H1 (cell line): Measurements from ENCODE around the gene MFNG. TPM values are rescaled to one million over a fixed set of nuclear protein-coding genes. Genes with fewer than 3 reads are reported as not detected.

Experiments used
- CTCF ChIA-PET: fragments of 300-600 bp; sonication (Branson Sonifier 250); formaldehyde crosslinking; loops from one replicate; lab custom pipeline; 2021; ENCODE audit not compliant: partially characterized antibody; lab: Charles Lee
- POLR2A ChIA-PET: fragments of 300-600 bp; sonication (Branson Sonifier 250); formaldehyde crosslinking; loops from one replicate; lab custom pipeline; 2021; ENCODE audit warnings: inconsistent platforms; ENCODE audit not compliant: partially characterized antibody; lab: Charles Lee
- DNase-seq, 2 experiments: peaks; one replicate each; pipeline versions ENCODE4 v3.0.0 to v3.0.0-alpha.2; 2010 to 2022; ENCODE audit warnings: low spot score in 2 of 2, low read depth in 1 of 2, mixed read lengths in 1 of 2
- FAIRE-seq: peaks from 2 replicates; lab custom pipeline; 2011; peaks lifted over from hg19 to GRCh38; lab: Jason Lieb, UNC
- H2AFZ ChIP-seq: 2 replicates; pipeline ENCODE4 v1.8.1; 2012; ENCODE audit warnings: low read length, inconsistent platforms
- H2AK5ac ChIP-seq: 2 replicates; pipeline ENCODE4 v1.6.1; 2013; ENCODE audit warnings: low read depth, low read length
- H2BK120ac ChIP-seq: replicated peaks from 2 replicates; pipeline ENCODE3; 2013; ENCODE audit warnings: low read depth, low read length, inconsistent platforms
- H2BK12ac ChIP-seq: 2 replicates; pipeline ENCODE4 v1.6.1; 2013; ENCODE audit warnings: low read depth, low read length
- H2BK15ac ChIP-seq: 2 replicates; pipeline ENCODE4 v1.6.1; 2013; ENCODE audit warnings: low read length
- H2BK20ac ChIP-seq: 2 replicates; pipeline ENCODE4 v1.6.1; 2013; ENCODE audit warnings: low read length
- H2BK5ac ChIP-seq: 2 replicates; pipeline ENCODE4 v1.6.1; 2013; ENCODE audit warnings: low read depth, low read length
- H3K14ac ChIP-seq: 2 replicates; pipeline ENCODE4 v1.6.1; 2013; ENCODE audit warnings: inconsistent platforms; ENCODE audit not compliant: insufficient read length
- H3K18ac ChIP-seq: 2 replicates; pipeline ENCODE4 v1.6.1; 2013; ENCODE audit warnings: low read length; ENCODE audit errors: extremely low read depth
- H3K23ac ChIP-seq: 2 replicates; pipeline ENCODE4 v1.6.1; 2013; ENCODE audit warnings: inconsistent platforms; ENCODE audit not compliant: insufficient read length
- H3K23me2 ChIP-seq: 2 replicates; pipeline ENCODE4 v1.6.1; 2013; ENCODE audit warnings: low read depth, low read length
- H3K27ac ChIP-seq: 2 replicates; pipeline ENCODE4 v1.6.1; 2011; ENCODE audit warnings: low read depth, low read length, inconsistent platforms
- H3K27me3 ChIP-seq, 4 experiments: replicated peaks in 1 of 4; 1 replicate in 1 of 4; 2 replicates in 3 of 4; pipeline versions ENCODE4 v1.6.1 to v1.8.1; 2011 to 2013; ENCODE audit warnings: low read length in 3 of 4, mild to moderate bottlenecking in 3 of 4, inconsistent platforms in 2 of 4, mixed read lengths in 2 of 4, moderate library complexity in 1 of 4; ENCODE audit not compliant: control insufficient read depth in 3 of 4, insufficient read depth in 3 of 4; ENCODE audit errors: extremely low read depth in 1 of 4
- H3K36me3 ChIP-seq, 4 experiments: 2 replicates each; pipeline versions ENCODE4 v1.6.1 to v1.8.1; 2011 to 2013; ENCODE audit warnings: mild to moderate bottlenecking in 4 of 4, low read length in 3 of 4, moderate library complexity in 2 of 4, control low read depth in 1 of 4, inconsistent platforms in 1 of 4; ENCODE audit not compliant: insufficient read depth in 4 of 4, control insufficient read depth in 2 of 4
- H3K4ac ChIP-seq: replicated peaks from 2 replicates; pipeline ENCODE3; 2013; ENCODE audit warnings: low read length, low read depth, mixed read lengths, inconsistent platforms; ENCODE audit not compliant: insufficient read length
- H3K4me1 ChIP-seq, 4 experiments: replicated peaks in 1 of 4; 1 replicate in 1 of 4; 2 replicates in 3 of 4; pipeline versions ENCODE4 v1.6.1 to v1.8.1; 2011 to 2013; ENCODE audit warnings: low read length in 3 of 4, inconsistent platforms in 2 of 4, mixed read lengths in 1 of 4; ENCODE audit not compliant: insufficient read depth in 4 of 4, control insufficient read depth in 3 of 4
- H3K4me2 ChIP-seq, 2 experiments: 2 replicates each; pipeline versions ENCODE4 v1.6.1 to v1.8.1; 2011 to 2013; ENCODE audit warnings: low read depth in 2 of 2, low read length in 2 of 2, control low read depth in 1 of 2, inconsistent platforms in 1 of 2, mild to moderate bottlenecking in 1 of 2; ENCODE audit not compliant: insufficient read depth in 1 of 2
- H3K4me3 ChIP-seq, 4 experiments: fragments of 200-600, 300-600 bp in 1 of 4; sonication (generic), shearing (Covaris generic), sonication (Bioruptor Twin) in 1 of 4; 2 replicates each; pipeline versions ENCODE4 v1.5.1 to v1.8.1; 2011 to 2016; ENCODE audit warnings: low read length in 4 of 4, low read depth in 3 of 4, control low read depth in 2 of 4, inconsistent platforms in 2 of 4, mild to moderate bottlenecking in 2 of 4, mixed read lengths in 1 of 4, moderate library complexity in 1 of 4; ENCODE audit not compliant: insufficient read depth in 2 of 4; ENCODE audit errors: extremely low read depth in 1 of 4
- H3K56ac ChIP-seq: replicated peaks from 2 replicates; pipeline ENCODE3; 2013; ENCODE audit warnings: low read depth, mild to moderate bottlenecking, mixed read lengths, low read length, inconsistent platforms; ENCODE audit not compliant: insufficient read length
- H3K79me1 ChIP-seq: 2 replicates; pipeline ENCODE4 v1.6.1; 2013; ENCODE audit warnings: low read depth, low read length, control low read depth
- H3K79me2 ChIP-seq, 2 experiments: 2 replicates each; pipeline versions ENCODE4 v1.6.1 to v1.8.1; 2012 to 2013; ENCODE audit warnings: low read length in 2 of 2, mild to moderate bottlenecking in 2 of 2, inconsistent platforms in 1 of 2; ENCODE audit not compliant: insufficient read depth in 2 of 2, control insufficient read depth in 1 of 2
- H3K9ac ChIP-seq, 4 experiments: replicated peaks in 1 of 4; 1 replicate in 1 of 4; 2 replicates in 3 of 4; pipeline versions ENCODE4 v1.6.1 to v1.8.1; 2011 to 2013; ENCODE audit warnings: low read depth in 3 of 4, low read length in 3 of 4, control low read depth in 2 of 4, mild to moderate bottlenecking in 2 of 4, moderate library complexity in 2 of 4, inconsistent platforms in 1 of 4; ENCODE audit errors: extremely low read depth in 1 of 4
- H3K9me3 ChIP-seq, 2 experiments: 2 replicates each; pipeline versions ENCODE4 v1.6.1 to v1.8.1; 2012 to 2013; ENCODE audit warnings: mild to moderate bottlenecking in 2 of 2, moderate library complexity in 2 of 2, control low read depth in 1 of 2, inconsistent platforms in 1 of 2, low read depth in 1 of 2, low read length in 1 of 2, mixed read lengths in 1 of 2; ENCODE audit not compliant: insufficient read depth in 2 of 2
- H4K20me1 ChIP-seq, 2 experiments: replicated peaks in 1 of 2; 2 replicates each; pipeline versions ENCODE3 to v1.8.1; 2011 to 2013; ENCODE audit warnings: inconsistent platforms in 2 of 2, low read length in 2 of 2, mild to moderate bottlenecking in 1 of 2; ENCODE audit not compliant: insufficient read depth in 2 of 2, control insufficient read depth in 1 of 2
- H4K5ac ChIP-seq: 2 replicates; pipeline ENCODE4 v1.6.1; 2013; ENCODE audit warnings: low read length, low read depth, mixed read lengths, inconsistent platforms; ENCODE audit not compliant: insufficient read length
- H4K8ac ChIP-seq: 2 replicates; pipeline ENCODE4 v1.8.0; 2013; ENCODE audit warnings: mild to moderate bottlenecking, moderate library complexity, low read length, inconsistent platforms; ENCODE audit not compliant: insufficient read depth; ENCODE audit errors: extremely low read depth
- H4K91ac ChIP-seq: replicated peaks from 2 replicates; pipeline ENCODE3; 2013; ENCODE audit warnings: low read length, mixed read lengths, inconsistent platforms; ENCODE audit not compliant: insufficient read length
- KDM1A ChIP-seq: fragments of 200-600, 300-600 bp; sonication (generic); IDR thresholded peaks from 2 replicates; pipeline ENCODE4 v1.7.1; 2016; ENCODE audit warnings: mild to moderate bottlenecking, low read length, borderline replicate concordance
- POLR2A ChIP-seq, 2 experiments: IDR thresholded peaks; 1 replicate in 1 of 2; 2 replicates in 1 of 2; pipeline ENCODE4 v1.6.1; 2011; ENCODE audit warnings: low read depth in 2 of 2, low read length in 2 of 2, mild to moderate bottlenecking in 2 of 2; ENCODE audit errors: control extremely low read depth in 1 of 2
- WGBS, 2 experiments: shearing (Covaris generic) in 1 of 2; methylation state at CpG; one replicate each; pipeline versions ENCODE4 v1.1.6 to v1.1.7; 2013 to 2015; ENCODE audit warnings: low lambda C conversion rate in 2 of 2, mixed read lengths in 2 of 2, inconsistent platforms in 1 of 2, low coverage in 1 of 2, missing lambda C conversion rate in 1 of 2; ENCODE audit not compliant: insufficient replicate concordance in 2 of 2, insufficient coverage in 1 of 2, insufficient read length in 1 of 2; ENCODE audit errors: extremely low coverage in 1 of 2, missing lambda C conversion rate in 1 of 2; 5-methylcytosine and 5-hydroxymethylcytosine counted together
- polyA plus RNA-seq, 7 experiments: library from polyadenylated mRNA; depleted of rRNA in 3 of 7; stranded (reverse) in 5 of 7; unstranded in 2 of 7; fragments of >200 nt in 5 of 7; fragments of 200-250 nt in 2 of 7; gene quantifications; 1 replicate in 5 of 7; 2 replicates in 1 of 7; 4 replicates in 1 of 7; pipeline versions ENCODE4 v1.2.1 to v1.2.3, GENCODE V29; 2011 to 2013; ENCODE audit warnings: missing spikeins in 2 of 7, mixed read lengths in 2 of 7
- total RNA-seq: library from RNA; stranded (reverse); fragmentation: NEBNext Ultra II Directional; extraction: Animal tissue kit (Norgen Biotek cat#: 25700); gene quantifications from 2 replicates; pipeline ENCODE4 v1.2.1, GENCODE V29; 2021

The MFNG gene
- total and polyA plus RNA-seq, 2 of the 8 experiments (the other 6 are each of a cell fraction or from before 2014, with no cell fraction given) = 1.7 to 5.5 TPM

DNA sequence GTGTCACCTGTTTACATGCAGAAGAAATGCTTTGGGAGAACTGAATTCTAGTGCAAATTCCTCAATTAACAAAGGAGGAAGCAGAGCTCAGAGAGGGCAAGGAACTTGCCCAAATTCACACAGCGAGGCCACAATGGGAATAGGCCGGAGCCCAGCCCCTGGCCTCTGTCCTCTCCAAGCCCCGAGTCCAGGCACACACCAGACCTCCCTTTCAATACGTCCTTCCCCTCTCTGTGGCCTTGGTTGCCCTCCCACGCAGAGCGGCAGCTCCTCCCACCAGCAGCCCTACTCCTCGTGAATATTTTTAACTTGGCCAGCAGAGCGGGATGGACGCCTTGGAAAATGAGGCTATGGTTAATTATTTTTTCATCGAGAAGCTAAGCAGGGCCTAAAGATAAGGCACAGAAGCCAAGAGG is 34.6 kb upstream of the MFNG start:
- WGBS, 2 experiments = 83% methylated on average over 10 of the region's 10 CpGs; no CpG with 5 or more reads in 1 of the 2 experiments
- CTCF ChIA-PET = interaction anchor here (0.6 to 2.4 kb wide), 8 partner anchors 12 to 97 kb away, joined by 3 to 8 read pairs (median 5); no protein-coding TSS in a partner anchor
- H3K27me3 ChIP-seq = peaks cover 7 to 25% (median 16%) of the 10 kb centered on the region in 4 experiments; a peak in 6 of 7 replicates

More for the DNA sequence above, 34.6 kb upstream of the MFNG start:
- peaks cover 0 to 7% (median 4%) of the 10 kb centered on the region in 4 experiments; a peak in 3 of 7 replicates for H3K4me1 ChIP-seq
- H3K4me3 ChIP-seq = no peak overlapping the region
- TF ChIP-seq KDM1A (0 out of 2 replicates have a peak, but pooled peaks have one; percentile 37), POLR2A (IDR thresholded peaks at IDR 0.05; ENCODE audit: control extremely low read depth in 1 of 2, low read depth in 2 of 2, low read length in 2 of 2) (no peak)
- no peak overlapping the region for H3K9ac ChIP-seq
- H4K5ac ChIP-seq = no peak overlapping the region
- H3K79me2 ChIP-seq = no peaks in the 10 kb centered on the region
- no peaks in the 10 kb centered on the region for H3K79me1 ChIP-seq
- H3K56ac ChIP-seq = no peak overlapping the region
- H3K4ac ChIP-seq = no peak overlapping the region
- no peak overlapping the region for H3K23ac ChIP-seq
- H2BK15ac ChIP-seq = 0 out of 2 replicates have a peak overlapping the region, but pooled peaks have one; percentile 29
- no peak overlapping the region for H3K27ac ChIP-seq
- no peak overlapping the region for H2BK12ac ChIP-seq
- H3K14ac ChIP-seq = no peak overlapping the region
- H2BK5ac ChIP-seq = no peak overlapping the region
- no peak overlapping the region for H2BK20ac ChIP-seq
- H4K20me1 ChIP-seq = peaks cover 0 to 1% of the 10 kb centered on the region in 2 experiments
- H3K36me3 ChIP-seq = no peaks in the 10 kb centered on the region
- H2AK5ac ChIP-seq = 0 out of 2 replicates have a peak overlapping the region, but pooled peaks have one; percentile 40
- POLR2A ChIA-PET = interaction anchor here (0.9 kb wide), 1 partner anchor 41 kb away, joined by 3 read pairs; no protein-coding TSS in a partner anchor
- peaks cover 10% of the 10 kb centered on the region; the same call in 1 of the 2 replicates for H3K23me2 ChIP-seq
- no peak for DNase-seq
- H2AFZ ChIP-seq = no peak overlapping the region
- H4K8ac ChIP-seq = no peak overlapping the region
- H3K4me2 ChIP-seq = no peak overlapping the region; a peak in 1 of 4 replicates
- no peak overlapping the region for H4K91ac ChIP-seq
- no peak for FAIRE-seq
- no peaks in the 10 kb centered on the region for H3K9me3 ChIP-seq
- no peak overlapping the region for H3K18ac ChIP-seq
- H2BK120ac ChIP-seq = no peak overlapping the region
